ENCODE data around the gene GBE1. TPM values are rescaled to one million over a fixed set of nuclear protein-coding genes. Genes with fewer than 3 reads are reported as not detected.

Gene GBE1
- total RNA-seq (2022; extraction: Qiagen RNA extraction; ENCODE audit: low read depth) = 26.0 to 33.3 TPM (median 30.1 TPM) in 5 replicates

DNA sequence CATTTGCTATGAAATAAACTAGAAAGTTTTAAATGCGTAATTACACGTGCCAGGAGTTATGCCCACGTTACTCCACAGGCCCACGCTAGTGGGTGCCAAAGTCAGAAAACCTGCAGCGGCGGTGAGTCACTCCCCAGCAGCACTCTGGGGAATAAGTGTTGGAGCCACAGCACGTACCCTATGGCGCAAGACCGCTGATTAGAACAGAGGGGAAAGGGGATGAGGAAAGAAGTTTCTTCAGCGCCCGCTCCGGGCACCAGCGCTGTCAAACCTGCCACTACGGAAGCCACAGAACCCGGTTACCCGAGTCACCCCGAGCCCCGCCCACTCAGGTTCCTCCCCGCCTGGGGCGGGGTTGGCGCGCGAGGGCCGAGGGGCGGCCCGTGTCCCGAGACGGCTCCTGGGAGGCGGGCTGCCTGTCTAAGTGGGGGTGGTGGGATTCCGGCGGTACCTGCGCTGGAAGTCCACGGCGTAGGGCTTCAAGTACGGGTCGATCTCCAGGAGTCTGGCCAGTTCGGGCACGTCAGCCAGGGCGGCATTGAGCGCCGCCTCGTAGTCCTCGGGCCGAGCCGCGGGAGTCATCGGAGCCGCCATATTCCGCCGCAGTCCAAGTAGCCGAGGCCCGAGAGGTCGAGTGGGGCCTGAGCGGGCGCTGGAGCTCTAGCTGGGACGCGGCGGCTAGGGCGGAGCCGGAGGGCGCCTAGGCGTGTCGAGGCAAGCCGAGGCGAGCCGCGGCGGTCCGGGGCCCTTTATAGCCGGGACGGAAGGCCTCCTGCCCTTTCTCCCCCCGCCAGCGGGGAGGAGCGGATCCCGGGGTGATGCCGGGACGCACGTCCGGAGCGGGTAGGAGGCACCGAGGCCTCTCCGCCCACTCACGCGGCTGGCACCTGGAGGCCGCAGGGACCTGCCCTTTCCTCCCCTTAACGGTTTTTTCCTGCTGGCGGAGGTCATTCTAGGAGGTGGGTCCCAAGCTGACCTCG is at the start of gene GBE1:
TSS of gene GBE1 (minus strand) at position 722 of the 980 bp plus-strand sequence. CDS start at position 594, 128 bp downstream.

